Fibroblast of peridontal ligament (primary cell): Measurements from ENCODE around the gene ITGB4.

Source experiments
- DNase-seq: peaks from one replicate; pipeline ENCODE4 v3.0.0-alpha.2; 2010; ENCODE audit errors: extremely low read depth

Gene ITGB4

GRCh38 chr17:75731716-75732498 is 10.6 kb downstream of the ITGB4 start:
- DNase-seq = no peak

DNA sequence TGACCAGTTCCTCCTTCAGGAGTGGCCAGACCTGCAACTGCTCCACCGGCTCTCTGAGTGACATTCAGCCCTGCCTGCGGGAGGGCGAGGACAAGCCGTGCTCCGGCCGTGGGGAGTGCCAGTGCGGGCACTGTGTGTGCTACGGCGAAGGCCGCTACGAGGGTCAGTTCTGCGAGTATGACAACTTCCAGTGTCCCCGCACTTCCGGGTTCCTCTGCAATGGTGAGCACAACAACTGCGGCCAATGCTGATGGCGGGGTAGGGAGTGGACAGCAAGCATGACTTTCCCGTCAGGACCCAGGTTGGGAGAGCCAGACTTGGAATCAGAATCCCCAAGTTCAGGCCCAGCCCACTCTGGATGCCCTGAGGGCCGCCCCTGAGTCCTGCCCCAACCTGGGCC is 12.2 kb downstream of the ITGB4 start:
- DNase-seq = no peak

DNA sequence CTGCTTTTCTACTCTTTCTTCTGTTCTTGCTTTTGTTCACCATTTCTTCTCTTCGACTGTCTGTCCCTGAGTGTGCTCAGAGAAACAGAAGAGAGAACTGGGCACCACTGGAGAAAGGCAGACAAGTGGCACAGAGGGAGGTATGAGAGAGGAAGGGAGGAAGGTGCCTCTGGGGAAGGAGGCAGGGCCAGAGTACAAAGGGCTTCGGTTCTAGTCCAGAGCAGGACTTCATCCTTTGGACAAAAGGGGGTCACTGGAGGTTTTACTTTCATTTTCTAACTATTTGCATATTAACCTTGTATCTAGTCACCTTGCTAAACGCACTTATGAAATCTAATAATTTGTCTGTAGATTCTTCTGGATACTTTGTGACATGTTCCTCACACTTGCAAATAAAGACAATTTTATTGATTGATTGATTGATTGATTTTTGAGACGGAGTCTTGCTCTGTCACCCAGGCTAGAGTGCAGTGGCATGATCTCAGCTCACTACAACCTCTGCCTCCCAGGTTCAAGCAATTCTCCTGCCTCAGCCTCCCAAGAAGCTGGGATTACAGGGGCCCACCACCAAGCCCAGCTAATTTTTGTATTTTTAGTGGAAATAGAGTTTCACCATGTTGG is 13.5 kb downstream of the ITGB4 start:
- DNase-seq = no peak

DNA sequence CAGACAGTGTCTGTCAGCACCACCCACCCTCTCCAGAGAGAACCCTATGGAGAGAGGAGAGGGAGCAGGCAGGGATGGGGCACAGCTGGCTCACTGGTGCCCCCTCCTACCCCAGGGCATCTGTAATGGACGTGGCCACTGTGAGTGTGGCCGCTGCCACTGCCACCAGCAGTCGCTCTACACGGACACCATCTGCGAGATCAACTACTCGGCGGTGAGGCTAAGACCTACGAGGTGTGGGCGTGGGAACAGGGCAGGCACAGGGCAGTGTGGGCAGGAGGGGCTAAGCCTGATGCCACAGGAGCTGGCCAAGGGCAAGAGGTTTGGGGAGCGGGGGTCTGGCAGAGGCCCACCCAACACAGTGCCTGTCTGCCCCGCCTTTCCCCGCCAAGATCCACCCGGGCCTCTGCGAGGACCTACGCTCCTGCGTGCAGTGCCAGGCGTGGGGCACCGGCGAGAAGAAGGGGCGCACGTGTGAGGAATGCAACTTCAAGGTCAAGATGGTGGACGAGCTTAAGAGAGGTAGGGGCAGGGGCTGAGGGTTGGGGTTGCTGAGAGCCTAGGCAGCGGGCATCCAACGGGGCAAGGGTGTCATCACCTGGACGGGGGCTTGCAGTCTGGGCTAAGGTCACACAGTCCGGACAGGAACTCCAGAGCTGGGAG is 15.0 kb downstream of the ITGB4 start:
- DNase-seq = no peak

DNA sequence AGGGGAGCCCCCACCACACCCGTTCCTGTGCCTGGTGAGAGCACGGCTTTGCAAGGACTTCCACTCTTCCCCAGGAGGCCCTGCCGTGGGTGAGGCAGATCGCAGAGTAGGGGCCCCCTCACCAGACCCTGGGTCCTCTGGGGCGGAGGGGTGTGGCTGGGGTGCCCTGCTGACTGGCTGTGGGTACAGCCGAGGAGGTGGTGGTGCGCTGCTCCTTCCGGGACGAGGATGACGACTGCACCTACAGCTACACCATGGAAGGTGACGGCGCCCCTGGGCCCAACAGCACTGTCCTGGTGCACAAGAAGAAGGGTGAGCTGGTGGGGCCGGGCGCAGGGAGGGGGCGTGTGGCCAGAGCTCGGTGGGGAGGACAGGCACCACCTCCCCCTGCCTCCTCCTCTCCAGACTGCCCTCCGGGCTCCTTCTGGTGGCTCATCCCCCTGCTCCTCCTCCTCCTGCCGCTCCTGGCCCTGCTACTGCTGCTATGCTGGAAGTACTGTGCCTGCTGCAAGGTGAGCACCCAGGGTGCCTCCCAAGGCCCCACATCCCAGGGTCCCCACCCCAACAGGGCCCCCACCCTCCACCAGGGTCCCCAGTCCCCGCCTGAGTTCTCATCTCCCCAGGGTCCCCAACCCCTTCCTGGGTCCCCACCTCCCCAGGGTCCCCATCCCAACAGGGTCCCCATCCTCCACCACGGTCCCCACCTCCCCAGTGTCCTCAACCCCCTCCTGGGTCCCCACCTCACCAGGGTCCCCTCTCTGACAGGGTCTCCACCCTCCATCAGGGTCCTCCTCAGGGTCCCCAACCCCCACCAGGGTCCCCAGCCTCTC is 16.1 kb downstream of the ITGB4 start:
- no peak for DNase-seq

GRCh38 chr17:75738218-75738802 is 17.1 kb downstream of the ITGB4 start:
- no peak for DNase-seq

DNA sequence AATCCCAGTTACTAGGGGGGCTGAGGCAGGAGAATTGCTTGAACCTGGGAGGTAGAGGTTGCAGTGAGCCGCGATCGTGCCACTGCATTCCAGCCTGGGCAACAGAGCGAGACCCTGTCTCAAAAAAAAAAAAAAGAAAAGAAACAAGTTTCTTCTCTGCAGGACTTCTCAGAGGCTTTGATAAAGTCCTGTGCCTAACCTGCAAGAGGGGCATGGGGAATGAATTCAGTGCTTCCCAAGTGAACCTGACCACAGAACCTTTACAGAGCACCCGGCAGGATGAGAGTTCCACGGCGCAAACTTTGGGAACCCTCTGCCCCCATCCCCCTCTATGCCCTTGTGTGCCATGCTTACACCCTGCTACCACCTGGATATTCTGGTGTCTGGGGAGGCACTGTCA is 17.9 kb downstream of the ITGB4 start:
- DNase-seq = no peak

DNA sequence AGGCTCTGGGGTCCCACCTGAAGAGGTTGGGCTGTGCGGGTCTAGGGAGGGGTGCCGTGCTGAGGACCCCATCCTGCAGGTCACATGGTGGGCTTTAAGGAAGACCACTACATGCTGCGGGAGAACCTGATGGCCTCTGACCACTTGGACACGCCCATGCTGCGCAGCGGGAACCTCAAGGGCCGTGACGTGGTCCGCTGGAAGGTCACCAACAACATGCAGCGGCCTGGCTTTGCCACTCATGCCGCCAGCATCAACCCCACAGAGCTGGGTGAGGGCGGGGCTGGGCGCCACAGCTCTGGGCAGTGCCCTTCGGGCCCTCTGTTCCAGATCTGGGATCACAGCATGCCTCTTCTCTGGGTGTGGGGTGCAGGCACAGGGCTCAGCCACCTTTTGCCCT is 18.5 kb downstream of the ITGB4 start:
- DNase-seq = no peak

DNA sequence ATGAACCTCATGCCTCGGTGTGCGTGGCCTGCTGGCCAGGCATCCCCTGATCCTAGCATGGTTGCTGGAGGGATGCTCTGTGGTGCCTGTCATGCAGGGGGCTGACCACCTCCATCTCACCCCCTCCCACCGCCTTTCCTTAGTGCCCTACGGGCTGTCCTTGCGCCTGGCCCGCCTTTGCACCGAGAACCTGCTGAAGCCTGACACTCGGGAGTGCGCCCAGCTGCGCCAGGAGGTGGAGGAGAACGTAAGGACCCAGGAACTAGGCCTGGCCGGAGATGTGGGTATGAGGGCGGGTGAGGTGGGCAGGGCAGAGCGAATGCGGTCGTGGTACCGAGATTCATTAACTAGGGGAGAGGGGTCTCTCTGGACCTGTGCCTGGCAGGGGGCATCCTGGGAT is 19.0 kb downstream of the ITGB4 start:
- DNase-seq = no peak

GRCh38 chr17:75740631-75741077 is 19.4 kb downstream of the ITGB4 start:
- DNase-seq = no peak

DNA sequence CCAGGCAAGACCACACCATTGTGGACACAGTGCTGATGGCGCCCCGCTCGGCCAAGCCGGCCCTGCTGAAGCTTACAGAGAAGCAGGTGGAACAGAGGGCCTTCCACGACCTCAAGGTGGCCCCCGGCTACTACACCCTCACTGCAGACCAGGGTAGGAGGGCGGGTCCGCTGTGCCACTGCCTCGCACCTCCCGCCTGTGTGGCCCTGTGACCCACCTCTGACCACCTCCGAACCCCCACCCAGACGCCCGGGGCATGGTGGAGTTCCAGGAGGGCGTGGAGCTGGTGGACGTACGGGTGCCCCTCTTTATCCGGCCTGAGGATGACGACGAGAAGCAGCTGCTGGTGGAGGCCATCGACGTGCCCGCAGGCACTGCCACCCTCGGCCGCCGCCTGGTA is 21.1 kb downstream of the ITGB4 start:
- DNase-seq = no peak

GRCh38 chr17:75743625-75744206 is 22.5 kb downstream of the ITGB4 start:
- no peak for DNase-seq

DNA sequence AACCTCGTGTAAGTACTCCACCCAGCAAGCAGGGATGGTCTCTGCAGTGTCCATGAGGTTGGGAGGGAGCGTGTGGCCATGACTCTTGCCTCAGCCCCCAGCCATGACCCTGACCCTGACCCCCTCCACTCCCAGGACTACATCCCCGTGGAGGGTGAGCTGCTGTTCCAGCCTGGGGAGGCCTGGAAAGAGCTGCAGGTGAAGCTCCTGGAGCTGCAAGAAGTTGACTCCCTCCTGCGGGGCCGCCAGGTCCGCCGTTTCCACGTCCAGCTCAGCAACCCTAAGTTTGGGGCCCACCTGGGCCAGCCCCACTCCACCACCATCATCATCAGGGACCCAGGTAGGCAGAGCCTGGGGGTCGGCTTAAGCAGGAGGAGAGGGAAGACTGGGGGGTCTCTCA is 27.4 kb downstream of the ITGB4 start:
- DNase-seq = no peak

DNA sequence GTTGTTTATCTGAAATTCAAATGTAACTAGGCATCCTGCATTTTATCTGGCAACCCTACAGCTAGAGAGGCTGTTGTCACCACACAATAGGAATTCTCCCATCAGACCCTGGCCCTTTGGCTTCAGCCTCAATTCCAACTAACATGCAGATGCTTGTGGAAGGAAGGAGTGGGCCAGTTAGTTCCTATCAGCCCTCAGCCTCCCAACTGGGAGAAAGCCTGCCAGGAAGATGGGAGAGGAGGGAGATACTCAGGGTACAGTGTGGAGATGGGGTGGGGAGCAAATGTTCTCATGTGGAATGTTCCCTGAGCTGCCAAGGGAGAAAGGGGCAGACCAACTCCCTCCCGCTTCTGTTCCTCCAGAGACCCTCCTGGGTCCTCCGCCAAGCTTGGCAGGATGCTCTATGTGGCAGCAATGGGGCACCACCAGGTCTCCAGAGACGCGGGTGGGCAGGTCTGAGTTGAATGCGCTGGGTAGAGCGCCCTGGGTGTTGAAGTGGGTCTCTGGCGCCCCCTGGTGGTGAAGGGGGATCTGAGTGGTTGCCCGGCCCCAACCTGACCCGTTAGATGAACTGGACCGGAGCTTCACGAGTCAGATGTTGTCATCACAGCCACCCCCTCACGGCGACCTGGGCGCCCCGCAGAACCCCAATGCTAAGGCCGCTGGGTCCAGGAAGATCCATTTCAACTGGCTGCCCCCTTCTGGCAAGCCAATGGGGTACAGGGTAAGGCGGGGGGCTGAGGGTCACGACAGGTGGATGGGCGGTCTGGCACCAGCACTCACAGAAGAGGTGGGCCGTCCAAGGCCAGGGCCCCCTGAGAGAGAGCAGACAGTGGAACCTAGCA is 28.5 kb downstream of the ITGB4 start:
- peak; percentile 64 for DNase-seq

DNA sequence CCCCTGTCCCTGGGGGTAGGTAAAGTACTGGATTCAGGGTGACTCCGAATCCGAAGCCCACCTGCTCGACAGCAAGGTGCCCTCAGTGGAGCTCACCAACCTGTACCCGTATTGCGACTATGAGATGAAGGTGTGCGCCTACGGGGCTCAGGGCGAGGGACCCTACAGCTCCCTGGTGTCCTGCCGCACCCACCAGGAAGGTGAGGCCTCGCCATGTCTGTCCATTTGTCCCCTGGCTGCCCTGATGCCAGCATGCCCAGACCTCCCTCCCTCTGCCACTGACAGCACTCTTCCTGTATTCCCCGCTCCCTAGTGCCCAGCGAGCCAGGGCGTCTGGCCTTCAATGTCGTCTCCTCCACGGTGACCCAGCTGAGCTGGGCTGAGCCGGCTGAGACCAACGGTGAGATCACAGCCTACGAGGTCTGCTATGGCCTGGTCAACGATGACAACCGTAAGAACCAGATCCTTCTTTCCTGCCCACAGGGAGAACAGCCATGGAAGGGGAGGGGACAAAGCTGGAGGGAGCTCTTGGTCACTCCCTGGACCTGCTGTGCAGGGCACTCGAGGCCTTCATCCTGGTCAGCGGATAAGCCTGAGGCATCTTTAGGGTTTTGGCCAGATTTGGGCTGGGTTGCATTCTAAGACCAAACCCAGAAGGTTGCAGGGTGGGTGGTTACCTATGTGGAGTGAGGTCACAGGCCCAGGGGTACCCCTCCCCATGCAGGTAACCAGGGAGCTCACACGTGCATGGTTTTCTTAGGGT is 29.6 kb downstream of the ITGB4 start:
- no peak for DNase-seq

DNA sequence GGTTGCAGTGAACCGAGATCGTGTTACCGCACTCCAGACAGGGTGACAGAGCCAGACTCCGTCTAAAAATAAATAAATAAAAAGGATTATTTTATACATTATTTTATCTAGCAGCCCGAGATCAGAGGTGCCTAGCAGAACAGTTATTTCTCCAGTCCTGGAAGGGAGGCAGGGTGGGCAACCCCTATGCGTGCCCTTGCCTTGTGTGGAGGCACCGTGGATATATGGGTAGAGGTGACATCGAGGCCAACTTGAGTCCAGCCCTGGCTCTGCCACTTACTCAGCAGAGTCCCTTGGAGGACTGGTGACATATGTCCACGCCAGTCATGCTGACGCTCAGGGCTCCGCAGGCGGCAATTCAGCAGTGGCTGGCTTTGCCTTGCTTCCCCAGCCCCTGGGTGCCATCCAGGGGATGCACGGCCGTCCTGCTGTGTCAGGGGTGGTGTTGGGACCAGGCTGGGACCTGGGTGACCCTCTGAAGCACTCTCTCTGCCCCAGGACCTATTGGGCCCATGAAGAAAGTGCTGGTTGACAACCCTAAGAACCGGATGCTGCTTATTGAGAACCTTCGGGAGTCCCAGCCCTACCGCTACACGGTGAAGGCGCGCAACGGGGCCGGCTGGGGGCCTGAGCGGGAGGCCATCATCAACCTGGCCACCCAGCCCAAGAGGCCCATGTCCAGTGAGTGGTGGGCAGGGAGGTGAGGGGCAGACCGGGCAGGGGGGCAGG is 30.6 kb downstream of the ITGB4 start:
- no peak for DNase-seq

DNA sequence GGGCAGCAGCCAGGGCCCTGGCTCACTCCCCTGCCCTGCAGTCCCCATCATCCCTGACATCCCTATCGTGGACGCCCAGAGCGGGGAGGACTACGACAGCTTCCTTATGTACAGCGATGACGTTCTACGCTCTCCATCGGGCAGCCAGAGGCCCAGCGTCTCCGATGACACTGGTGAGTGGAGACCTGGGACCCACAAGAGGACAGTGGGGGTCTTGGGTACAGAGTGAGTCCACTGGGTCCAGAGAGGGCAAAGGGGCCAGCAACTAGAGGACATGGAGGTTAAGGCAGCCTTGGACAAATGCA is 31.1 kb downstream of the ITGB4 start:
- no peak for DNase-seq

DNA sequence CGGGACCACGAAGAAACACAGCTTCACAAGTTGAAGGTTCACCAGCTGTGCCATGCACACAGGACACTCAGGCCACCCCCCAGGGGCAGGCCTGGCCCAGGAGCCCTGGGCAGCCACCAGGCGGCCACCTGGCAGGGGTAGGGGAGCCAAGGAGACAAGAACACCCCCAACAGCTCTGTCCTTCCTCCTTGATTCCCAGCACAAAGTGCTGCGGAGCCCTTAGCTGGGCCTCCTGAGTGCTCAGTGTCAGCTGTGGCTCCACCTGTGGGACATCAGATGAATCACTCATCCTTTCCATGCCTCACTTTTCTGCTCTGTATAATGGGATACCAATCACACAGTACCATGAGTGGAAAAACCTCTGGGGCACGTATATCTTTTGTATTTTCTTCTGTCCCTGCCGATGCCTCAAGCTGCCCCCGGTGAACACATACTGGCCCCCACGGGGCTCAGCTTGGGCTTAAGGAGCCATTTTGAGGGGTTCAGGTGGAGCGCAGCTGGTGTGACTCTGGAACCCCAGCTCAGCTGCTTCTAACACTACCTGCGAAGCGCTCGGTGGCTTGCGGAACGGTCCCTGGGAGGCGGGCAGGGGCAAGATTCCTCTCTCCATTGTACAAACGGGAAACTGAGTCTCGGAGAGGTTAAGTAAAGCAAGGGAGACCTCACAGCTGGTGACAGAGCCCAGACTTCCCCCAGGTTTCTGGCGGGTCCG is 31.7 kb downstream of the ITGB4 start:
- DNase-seq = no peak
